ENCODE results near the gene HCRTR1.

Gene HCRTR1

DNA sequence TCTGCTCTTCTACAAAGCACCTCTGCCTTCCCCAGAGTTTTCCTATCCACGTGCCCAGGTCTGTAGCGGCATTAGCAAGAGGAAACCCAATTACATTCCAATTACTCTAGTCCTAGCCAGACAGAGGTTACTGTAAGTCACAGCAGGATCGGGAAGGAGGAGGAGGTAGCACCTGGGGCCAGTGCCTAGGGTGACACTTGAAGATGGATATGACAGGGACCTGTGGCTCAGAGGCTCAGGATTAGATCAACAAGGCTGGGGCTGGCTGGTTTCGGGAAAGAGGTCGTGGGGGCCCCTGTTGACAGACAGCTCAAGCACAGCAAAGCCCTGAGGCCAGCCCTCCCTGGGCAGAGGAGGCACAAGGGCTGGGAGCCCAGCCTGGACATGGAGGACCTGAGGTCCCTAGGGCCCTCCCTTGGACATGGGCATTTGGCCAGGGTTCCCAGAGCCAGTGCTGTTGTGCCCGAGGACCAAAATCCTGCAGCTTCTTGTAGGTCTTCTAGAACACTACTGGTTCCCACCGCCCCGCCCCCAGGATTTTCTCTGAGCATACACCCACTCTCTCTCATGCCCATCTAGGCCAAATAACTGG is 3.0 kb upstream of the HCRTR1 start:
- TF ChIP-seq, protein P1, sequence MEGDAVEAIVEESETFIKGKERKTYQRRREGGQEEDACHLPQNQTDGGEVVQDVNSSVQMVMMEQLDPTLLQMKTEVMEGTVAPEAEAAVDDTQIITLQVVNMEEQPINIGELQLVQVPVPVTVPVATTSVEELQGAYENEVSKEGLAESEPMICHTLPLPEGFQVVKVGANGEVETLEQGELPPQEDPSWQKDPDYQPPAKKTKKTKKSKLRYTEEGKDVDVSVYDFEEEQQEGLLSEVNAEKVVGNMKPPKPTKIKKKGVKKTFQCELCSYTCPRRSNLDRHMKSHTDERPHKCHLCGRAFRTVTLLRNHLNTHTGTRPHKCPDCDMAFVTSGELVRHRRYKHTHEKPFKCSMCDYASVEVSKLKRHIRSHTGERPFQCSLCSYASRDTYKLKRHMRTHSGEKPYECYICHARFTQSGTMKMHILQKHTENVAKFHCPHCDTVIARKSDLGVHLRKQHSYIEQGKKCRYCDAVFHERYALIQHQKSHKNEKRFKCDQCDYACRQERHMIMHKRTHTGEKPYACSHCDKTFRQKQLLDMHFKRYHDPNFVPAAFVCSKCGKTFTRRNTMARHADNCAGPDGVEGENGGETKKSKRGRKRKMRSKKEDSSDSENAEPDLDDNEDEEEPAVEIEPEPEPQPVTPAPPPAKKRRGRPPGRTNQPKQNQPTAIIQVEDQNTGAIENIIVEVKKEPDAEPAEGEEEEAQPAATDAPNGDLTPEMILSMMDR (IDR thresholded peaks at IDR 0.05) = no peak

DNA sequence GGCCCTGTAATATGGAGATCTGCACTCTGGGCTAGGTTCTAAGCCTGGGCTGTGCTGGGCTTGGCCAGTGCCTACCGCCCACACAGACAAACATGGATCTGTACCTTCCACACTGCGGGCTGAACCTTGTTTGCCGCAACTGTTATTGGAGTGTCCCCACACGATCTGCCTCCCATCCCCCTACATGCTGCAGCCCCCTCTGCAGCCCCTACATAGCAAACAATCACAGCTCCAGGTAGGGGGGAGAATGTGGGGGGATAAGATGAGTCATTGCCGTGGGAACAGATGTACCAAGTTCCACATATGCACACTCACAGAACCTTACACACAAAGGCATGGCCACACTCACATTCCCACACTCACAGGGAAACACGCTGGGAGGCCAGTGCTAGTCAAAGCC is 2.1 kb upstream of the HCRTR1 start:
- TF ChIP-seq, protein P1 (IDR thresholded peaks at IDR 0.05) = no peak

- TF ChIP-seq, protein P1 (IDR thresholded peaks at IDR 0.05) = no peak
Observed at GRCh38 chr1:31615939-31616338, 1.6 kb upstream of the HCRTR1 start.

- TF ChIP-seq, protein P1 (IDR thresholded peaks at IDR 0.05) = peak; percentile 97
Observed at GRCh38 chr1:31617916-31618746, 642 bp downstream of the HCRTR1 start.

GRCh38 chr1:31618916-31619846 is 1.7 kb downstream of the HCRTR1 start:
- TF ChIP-seq, protein P1 (IDR thresholded peaks at IDR 0.05) = no peak

GRCh38 chr1:31620631-31621497 is 3.4 kb downstream of the HCRTR1 start:
- TF ChIP-seq, protein P1 (IDR thresholded peaks at IDR 0.05) = no peak

DNA sequence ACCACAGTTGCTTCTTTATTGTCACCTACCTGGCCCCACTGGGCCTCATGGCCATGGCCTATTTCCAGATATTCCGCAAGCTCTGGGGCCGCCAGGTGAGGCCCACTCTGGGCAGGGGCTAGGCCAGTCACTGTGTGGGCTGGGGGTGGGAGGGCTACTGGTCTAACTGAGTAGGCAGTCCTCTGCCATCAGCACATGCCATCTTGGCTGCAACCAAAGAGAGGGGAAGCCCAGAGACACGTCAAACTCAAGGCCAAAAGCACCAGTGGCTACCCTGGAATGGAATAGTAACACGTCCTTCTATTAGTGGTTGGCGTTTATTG is 4.0 kb downstream of the HCRTR1 start:
- TF ChIP-seq, protein P1 (IDR thresholded peaks at IDR 0.05) = no peak
